GM18502 (cell line): ENCODE measurements around the gene TGFB2.

Experiments
- ATAC-seq: cut with Tn5 transposase; IDR thresholded peaks from one replicate; pipeline ENCODE4 v1.9.1; 2021; ENCODE audit warnings: mild to moderate bottlenecking; ENCODE audit not compliant: unreplicated experiment, poor library complexity

The TGFB2 gene

DNA sequence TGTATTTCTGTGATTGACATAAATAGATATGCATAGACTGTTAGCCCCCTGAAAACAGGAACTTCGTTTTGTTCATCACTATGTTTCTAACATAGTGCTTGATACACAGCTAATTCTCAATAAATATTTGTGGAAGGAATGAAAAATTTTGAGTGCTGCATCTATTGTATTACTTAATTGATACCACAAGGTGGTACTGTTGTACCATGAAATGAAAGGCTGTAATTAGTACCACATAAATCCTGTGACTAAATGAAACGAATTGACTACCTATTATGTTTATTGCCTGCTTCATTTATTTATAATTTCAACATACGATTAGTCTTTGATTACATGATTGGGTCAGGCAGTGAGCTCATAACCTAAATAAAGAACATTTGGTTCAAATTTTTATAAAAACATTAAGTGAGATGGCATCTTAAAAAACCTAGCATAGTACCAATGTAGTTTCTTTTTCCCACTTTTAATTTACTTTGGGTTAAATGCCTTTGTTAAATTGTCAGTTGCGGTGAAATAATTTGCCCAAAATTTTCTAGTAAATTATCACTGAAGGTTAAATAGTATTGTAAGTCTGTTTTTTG lies 15.0 kb upstream of the TGFB2 start:
- peak; percentile 79 for ATAC-seq

- no peak for ATAC-seq
Measured at GRCh38 chr1:218332416-218332815, 12.7 kb upstream of the TGFB2 start.

DNA sequence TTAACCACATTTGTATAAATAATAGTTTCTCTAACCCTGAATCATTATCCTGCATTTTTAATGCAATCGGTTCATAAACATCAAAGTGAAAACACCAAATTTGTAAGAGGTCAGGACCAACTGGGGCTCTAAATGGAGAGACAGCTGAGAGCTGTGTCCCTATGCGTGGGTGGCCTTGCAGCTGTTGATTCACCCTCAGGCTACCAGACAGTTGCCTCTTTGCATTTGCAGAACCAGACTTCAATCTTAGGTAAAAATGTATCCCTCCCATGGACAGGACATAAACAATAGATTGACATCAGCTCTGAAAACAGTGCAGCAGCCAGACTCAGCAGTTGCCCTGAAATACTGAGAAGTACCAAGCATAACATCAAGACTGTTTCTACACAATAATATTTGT lies 8.8 kb upstream of the TGFB2 start:
- no peak for ATAC-seq

- ATAC-seq = peak; percentile 66
Measured at GRCh38 chr1:218339267-218339831, 5.8 kb upstream of the TGFB2 start.

- ATAC-seq = no peak
Measured at GRCh38 chr1:218341325-218341724, 3.8 kb upstream of the TGFB2 start.

DNA sequence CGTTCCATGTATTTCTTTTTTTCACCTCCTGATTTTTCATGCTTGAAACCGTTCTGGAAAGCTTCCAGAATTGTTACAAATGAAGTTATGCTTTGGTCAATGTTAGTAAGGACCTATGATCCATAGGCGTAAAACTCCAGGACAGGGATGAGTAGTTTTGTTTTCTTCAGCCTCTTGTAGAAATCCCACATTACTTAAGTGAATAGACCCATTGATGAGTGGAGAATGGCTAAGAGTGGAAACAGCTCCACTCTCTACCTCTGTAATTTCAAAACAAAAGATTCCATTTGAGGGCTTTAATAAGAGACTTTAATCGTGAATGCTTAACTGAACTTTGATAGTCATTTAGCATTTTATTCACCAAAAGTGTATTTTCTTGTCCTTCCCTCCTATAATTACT lies 3.0 kb upstream of the TGFB2 start:
- no peak for ATAC-seq

- peak; percentile 71 for ATAC-seq
Measured at GRCh38 chr1:218345673-218346390, 696 bp downstream of the TGFB2 start.

GRCh38 chr1:218346391-218347204 lies 1.5 kb downstream of the TGFB2 start:
- no peak for ATAC-seq

GRCh38 chr1:218347336-218347722 lies 2.2 kb downstream of the TGFB2 start:
- no peak for ATAC-seq

- no peak for ATAC-seq
Measured at GRCh38 chr1:218347723-218348627, 2.8 kb downstream of the TGFB2 start.

DNA sequence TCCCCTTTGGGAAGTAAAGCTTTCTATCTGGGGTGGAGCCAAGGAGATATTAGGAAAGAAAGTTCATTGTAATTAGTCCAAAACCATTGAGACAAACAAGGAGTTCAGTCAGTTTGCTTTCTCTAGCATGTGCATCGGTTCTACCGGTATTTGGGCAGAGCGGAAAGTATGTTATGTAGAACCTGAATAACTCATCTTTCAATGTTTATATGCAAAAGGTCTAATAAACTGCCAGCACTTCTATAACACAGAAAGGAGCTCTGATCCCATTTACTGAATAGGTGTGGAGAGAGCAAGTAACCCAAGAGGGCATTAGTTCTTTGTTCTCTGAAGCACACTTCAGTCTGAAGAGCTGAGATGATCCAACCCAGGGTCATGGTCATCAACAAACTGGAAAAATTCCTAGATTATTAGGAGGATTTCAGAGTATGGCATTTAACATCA lies 3.5 kb downstream of the TGFB2 start:
- no peak for ATAC-seq

DNA sequence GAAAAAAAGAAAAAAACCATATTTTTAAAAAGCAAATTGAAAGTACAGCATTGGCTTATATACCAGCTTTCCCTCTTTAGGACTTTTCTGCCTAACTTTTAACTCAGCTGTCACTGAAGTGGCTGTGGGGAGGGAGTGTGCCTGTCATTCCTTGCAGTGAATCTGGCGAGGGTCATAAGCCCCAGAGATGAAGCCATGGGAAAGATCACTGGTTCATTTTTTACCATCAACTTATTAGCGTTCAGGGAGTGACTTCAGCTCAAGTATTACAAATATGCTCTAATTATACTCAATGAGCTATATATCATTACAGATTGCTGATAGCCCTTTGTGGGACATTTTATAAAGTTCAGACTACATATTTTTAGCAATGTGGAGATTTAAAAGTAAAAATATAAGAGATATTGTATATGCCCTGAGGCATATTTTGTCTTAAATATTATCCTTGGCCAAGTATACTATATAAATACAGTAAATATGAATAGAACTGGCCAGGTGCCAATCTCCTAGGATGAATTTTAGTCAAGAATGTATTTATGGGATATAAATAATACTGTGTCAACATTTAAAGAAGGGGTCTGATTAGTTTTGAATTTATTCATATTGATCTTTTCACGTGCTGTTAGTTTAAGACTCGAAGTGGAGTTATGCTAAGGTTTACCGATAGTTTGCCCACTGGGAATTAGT lies 4.4 kb downstream of the TGFB2 start:
- ATAC-seq = no peak

GRCh38 chr1:218350035-218350525 lies 4.9 kb downstream of the TGFB2 start:
- no peak for ATAC-seq

DNA sequence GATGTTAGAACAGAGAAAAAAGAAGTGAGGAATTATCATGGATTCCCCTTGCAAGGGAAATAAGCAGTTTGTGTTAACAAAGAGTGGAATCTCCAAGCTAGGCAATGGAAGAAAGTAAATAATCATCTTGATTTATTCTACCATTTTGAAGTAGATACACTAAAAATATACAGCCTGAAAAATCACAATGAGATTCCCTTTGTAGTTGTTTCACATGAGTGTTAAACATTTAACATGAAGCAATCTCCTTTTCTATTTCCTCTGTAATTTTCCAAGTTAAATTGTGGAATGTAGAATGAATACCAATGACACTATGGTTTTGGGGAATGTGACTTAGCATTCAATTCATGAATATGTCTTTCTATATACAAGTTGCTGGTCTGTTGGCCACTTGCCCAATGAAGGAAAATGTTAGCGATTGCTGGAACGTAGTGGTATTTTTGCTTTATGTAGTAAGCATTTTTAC lies 5.7 kb downstream of the TGFB2 start:
- ATAC-seq = no peak

DNA sequence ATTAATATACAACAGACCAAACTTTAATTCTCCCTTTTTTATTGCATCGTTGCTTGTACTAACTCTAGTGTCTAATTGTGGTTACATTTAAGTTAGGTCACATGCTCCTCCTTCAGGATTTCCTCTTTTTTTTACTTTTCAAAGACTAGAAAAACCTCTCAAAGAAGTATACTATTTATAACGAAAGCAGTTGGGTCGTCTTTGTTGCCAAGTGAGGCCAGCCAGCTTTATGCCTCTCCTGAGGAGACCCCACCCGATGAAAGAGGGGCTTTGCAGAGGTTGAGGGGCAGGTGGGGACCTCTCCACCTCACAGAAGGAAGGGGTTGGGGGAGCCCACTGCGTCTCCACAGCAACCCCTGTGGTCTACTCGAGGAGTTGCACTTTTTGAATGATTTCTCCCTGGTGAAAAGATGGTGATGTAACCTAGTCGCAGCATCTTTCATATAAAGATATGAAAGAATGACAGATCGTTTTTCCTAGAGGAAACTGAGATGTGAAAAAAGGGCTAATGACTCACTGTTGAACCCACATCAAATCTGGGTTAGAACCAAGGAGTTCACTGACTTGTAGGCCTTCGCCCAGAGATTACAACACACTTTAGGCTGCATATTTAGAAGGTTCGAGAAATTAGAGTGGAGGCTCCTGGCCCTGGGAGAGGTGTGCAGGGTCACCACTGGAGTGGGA lies 6.4 kb downstream of the TGFB2 start:
- ATAC-seq = peak; percentile 64

GRCh38 chr1:218352075-218352438 lies 6.9 kb downstream of the TGFB2 start:
- no peak for ATAC-seq

DNA sequence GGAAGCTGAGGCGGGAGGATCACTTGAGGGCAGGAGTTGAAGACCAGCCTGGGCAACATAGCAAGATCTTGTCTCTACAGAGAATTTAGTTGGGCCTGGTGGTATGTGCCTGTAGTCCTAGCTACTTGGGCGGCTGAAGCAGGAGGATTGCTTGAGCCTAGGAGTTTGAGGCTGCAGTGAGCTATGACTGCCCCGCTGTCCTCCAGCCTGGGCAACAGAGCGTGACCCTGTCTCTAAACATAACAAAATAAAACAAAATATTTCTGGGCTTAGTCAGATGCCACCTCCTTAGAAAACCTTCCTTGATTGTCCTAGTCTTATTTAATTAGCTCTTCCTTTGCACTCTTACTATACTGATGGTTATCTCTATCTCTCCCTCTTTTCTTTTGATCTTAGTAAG lies 8.5 kb downstream of the TGFB2 start:
- ATAC-seq = no peak

- no peak for ATAC-seq
Measured at GRCh38 chr1:218355278-218355677, 10.1 kb downstream of the TGFB2 start.
